SW 1271 (cell line): Measurements from ENCODE around the gene CPB2.

Source experiments
- DNase-seq, 2 experiments: peaks; one replicate each; lab custom pipeline; 2025; lab: John Stamatoyannopoulos, UW

Gene CPB2

DNA sequence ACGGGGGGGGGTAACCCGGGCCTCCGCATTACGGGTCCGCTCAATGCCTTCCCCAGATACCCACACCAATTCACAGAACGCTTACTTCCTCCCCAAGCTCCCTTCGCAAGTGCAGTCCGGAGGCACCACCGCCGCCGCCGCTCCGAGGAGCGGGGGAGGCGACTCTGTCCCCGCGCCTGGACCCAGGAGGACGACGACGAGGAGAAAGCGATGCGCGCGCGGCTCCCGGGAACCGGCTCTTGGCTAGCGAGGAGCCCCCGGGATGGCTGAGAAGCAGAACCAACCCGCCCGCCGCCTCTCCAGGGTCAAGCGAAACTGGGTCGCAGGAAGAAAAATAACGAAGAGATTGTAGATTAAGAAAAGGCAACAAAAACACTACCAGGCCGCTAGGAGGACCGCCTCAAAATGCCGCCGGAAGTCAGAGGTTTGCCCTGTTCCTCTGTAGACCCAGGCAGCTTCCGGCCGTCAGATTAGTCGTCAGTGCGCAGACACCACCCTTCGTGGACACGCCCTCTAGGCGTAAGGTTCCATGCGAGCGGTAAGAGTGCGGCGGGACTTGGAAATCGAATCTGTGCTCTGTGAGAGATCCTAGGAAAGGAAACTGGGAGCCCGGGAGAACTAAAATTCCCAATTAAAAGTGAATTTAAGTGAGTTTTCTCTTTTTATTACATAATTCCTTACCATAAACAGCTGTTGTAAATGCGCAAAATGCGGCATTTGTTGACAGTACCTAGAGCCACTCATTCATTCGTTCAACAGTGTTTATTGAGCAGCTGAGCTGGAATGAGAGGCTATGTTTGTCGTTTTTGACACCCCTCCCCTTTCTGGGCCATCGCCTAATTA lies 52.3 kb downstream of the CPB2 start, which contains the start of gene ZC3H13:
Gene ZC3H13, minus strand, starts transcription at position 428 of the 843 bp plus-strand sequence. CDS start 7,239 bp downstream, outside the sequence.
- peak; percentile 83 to 92 for DNase-seq

DNA sequence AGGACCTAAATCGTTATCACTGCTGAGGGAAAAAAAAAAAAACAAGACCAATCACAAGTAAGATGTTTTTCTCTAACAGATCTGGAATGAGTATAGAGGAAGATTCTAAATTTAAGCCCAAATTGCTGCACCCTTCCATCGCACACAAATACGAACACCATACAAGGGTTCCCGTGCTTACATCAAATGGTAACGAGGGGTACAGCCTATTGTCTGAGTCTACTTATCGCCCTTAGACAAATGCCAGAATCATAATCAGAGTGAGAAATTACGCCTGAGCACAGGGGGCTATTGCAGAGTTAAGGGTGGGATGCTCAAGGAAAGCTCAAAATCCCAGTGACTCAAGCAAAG lies 52.9 kb downstream of the CPB2 start:
- DNase-seq = no peak

DNA sequence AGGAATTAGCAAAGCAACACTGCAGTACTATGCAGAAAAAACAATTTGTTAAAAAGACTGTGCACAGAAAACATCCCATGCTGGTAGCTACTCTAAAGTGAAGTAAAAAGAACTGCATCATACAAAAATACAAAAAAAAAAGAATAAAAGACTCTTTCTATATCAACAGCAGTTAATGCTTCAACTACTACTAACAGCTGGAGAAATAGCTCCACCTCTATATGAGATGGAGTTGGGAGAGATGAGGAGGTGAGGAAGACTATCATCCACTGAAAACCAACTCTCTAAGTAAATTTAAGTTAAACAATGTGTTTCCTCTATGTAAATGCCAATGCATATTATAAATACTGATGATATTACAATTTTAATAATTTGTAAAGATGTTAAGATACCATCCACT lies 54.1 kb downstream of the CPB2 start:
- DNase-seq = no peak

DNA sequence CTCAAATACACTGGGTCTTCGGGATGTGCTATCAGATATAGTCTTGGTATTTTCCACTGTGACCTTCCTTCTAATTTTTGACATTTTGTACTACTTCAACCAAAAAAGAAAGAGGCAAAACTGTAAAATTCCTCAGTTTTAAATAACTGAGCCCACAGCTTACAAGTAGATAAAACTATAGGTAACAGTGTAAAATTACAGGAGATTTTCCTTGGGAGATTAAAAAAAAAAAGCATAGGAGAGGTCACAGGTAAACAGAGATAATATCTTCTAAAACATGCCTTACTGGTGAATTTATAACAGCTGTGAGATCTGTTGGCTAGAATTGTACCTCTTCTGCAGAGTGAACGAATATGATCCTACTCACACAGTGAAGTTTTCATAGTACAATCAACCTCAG lies 59.4 kb downstream of the CPB2 start:
- DNase-seq = no peak

DNA sequence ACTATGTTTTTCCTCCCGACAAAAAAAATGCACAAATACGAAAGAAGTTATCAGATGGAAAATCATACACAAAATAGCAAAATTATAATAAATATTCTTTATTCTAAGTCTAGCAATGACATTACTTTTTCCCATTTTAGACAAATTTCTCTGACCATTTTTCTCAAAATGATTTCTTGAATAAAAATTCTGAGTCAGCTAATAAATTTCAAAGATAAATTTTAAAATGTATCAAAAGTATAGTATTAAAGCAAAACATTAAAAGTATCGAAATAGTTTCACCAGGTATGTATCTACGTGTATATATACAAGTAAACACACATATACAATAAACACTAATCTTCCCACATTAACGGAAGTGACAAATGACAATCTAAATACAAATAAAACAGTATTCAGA lies 61.2 kb downstream of the CPB2 start:
- no peak for DNase-seq

DNA sequence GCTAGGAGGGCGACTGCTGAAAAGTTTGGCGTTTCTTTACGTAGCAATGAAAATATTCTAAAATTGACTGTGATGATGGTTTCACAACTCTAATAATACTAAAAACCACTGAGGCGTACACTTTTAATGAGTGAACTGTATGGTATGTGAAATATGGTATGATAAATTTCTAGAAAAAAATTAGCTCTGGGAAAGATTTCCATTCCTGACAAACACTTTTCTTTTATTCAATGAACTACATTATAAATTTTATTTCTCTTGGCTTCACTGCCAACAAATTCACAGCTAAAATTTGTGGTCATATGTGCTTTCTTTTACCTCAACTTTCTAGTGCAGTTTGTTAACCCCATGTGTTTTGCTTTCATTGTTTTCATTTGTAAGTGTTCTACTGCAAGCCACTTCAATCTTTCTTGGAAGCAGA lies 63.4 kb downstream of the CPB2 start:
- no peak for DNase-seq

DNA sequence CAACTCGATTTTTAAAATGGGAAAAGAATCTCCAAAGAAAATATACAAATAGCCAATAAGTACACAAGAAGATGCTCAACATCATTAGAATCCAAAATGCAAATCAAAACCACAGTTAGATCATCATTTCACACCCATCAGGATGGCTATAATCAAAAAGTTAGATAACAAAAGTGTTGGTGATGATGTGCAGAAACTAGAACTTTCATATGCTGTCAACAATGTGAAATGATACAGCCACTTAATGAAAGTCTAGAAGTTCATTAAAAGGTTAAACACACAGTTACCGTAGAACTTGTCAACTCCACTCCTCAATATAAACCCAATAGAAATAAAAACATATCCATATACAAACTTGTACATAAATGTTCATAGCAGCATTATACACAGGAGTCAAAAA lies 64.1 kb downstream of the CPB2 start:
- no peak for DNase-seq

DNA sequence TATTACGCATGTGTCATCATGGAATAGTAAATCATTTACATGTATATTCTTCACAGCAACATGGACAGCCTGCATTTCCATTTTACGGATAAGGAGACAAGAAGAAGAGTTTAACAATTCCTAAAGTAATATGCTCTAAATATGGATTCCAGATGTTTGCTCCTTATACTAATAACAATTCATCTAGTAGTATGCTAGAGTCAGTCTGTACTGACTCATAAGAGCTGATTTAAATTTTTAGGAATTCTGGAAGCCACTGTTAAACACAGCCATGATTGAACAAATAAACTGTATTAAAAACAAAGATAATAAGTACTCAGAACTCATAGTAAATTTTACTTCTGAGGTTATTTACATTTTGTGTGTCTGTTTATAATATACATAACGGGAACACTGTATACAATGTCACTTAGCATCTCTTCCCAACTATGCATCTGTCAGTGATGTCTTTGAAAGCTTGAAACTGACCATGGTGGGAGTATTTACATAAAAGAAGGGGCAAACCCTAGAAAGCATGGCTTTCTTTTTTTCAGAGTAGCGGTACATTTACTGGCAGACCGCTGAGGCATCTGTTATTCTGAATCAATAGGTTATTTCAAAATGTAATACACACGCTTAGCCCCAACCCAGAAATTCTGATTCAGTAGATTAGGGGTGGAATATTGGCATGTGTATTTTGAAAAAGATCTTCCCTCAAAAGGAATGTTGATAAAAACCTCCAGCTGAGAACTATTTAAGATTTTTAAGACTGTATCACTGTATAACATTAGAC lies 65.2 kb downstream of the CPB2 start:
- no peak for DNase-seq

DNA sequence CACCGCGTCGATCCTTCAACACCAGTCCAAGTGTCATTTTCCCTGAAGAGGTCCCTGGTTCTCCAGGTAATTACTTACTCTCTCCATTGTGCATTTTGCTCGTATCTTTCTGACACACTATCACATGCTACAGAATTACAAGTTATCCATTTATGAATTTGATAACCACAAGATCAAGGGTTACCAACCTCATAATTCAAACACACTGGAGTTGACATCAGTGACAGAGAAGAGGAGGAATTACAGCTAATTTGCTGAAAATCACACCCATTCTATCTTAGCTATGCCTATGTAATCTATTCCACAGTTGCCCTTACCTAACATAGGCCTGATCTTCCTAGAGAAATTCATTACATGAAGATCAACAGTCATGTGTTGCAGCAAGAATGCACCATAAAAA lies 66.5 kb downstream of the CPB2 start:
- no peak for DNase-seq

DNA sequence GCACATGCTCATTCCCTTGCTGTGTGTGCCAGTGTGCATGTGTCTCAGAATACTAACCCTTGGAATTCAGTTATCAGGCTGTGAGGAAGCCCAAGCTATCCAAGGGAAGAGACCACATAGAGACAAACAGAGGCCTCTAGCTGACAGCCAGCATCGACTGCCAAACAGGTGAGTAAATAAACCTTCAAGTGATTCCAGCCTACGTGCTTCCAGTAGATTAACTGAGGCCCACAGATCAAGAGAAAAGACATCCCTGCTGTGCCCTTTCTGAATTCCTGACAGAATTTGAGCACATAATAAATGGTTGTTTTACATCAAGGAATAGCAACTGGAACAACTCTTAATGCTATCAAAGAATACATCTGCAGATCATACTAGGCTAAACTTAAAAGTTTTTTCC lies 69.8 kb downstream of the CPB2 start:
- no peak for DNase-seq

DNA sequence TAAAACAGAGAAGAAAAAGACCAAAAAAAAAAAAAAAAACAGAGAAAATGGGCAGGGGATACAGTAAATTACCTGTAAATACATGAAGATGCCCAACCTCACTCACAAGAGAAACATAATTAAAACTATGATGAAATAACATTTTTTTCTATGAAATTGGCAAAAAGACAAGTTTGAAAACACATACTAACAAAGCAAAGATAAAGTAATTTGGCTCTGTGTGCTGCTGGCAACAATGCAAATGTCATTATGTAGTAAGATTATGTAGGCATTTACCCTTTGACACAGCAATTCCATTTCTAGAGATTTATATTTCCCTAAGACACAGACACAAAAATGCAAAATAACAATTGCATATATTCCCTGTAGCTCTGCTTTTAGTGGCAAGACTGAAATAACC lies 72.5 kb downstream of the CPB2 start:
- no peak for DNase-seq

DNA sequence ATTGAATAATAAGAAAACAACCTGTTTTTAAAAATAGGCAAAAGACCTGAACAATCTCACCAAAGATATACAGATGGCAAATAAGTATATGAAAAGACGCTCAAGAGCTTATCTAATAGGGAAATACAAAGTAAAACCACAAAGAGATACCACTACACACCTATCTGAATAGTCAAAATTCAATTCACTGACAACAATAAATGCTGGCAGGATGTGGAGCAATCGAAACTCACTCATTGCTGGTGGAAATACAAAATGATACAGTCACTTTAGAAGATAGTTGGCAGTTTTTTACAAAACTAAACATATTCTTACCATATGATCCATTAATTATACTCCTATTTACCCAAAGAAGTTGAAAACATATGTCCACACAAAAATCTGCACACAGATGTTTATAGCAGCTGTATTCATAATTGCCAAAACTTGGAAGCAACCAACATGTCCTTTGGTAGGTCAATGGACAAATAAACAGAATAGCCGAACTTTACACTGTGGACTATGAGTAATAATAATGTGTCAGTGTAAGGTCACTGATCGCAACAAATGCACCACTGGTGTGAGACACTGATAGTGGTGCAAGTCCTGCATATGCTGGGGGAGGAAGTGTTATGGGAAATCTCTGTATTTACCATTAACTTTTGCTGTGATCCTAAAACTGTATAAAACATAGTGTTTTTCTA lies 73.1 kb downstream of the CPB2 start:
- DNase-seq = no peak

DNA sequence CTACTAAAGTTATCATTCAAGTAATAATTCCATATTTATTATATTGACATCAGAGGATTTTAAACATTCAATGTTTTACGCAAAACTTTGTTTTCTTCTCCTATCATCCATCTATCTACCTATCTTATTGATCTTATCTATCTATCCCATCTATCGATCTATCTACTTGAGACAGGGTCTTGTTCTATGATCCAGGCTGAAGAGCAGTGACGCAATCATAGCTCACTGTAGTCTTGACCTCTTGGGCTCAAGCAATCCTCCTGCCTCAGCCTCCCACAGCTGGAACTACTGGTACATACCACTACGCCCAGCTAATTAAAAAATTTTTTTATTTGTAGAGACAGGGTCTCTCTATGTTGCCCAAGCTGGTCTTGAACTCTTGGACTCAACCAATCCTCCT lies 79.7 kb downstream of the CPB2 start:
- DNase-seq = no peak

DNA sequence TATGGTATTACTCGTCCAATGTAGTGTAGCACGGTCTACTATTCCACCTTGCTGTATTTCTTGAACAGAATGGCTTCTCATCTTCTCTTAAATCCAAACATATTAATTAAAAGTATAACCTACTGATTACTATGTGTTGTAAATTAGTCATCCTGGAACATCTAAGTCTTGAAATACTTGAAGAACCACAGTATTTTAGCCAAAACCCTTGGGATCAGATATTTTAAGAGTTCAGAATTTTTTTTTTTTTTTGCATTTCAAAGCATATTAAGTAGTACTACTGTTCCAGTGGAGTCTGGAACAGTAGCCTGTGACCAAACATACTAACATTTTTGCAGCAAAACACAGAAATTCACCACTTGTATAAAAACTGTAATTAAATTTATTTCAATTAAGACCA lies 82.4 kb downstream of the CPB2 start:
- no peak for DNase-seq

DNA sequence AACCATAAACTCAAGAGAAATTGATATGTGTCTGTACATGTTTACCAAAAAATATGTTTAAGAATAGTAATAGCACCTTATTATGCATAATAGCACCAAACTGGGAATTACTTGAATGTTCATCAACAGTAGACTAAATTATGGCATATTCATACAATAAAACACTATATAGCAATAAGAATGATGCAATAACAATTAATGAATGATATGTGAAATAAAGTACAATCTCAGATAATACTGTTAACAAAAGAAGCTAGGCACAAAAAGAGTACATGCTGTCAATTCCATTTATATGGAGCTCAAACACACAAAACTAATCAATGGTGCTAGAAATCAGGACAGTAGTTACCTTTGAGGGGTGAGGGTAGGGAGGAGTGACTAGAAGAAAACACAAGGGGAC lies 88.6 kb downstream of the CPB2 start:
- no peak for DNase-seq

DNA sequence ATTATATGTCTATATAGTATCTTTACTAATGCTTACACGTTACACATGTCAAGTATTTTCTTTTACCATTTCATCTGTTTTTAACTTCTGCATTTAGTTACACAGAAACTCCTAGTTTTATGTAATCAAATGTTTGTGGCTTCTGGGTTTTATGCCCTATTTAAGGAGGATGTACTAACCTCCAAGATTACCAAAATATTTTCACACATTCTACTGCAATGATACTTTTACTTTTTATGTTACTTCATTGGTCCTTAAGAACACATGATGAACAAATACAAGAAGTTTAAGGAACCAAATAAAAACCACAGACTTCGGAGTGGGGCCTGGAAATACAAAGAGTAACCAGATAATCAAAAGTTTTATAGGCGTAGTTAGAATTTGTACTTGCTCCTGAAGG lies 89.5 kb downstream of the CPB2 start:
- DNase-seq = no peak

DNA sequence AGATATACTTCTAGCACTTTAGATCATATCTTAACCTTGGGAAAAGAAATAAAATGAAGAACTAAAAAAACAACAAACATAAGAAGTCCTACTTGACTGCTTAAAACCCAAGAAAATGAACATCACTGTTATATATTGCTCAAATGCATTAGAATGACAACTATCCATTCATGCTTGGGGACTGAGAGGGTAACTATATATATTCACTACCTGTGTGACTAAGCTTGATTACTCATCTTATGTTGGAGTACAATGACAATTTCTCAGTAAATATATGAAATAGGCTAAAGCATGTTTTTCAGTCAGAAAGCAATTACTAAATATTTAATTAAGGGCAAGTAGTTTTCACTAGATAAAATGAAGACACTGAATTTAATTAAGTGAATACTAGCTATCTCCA lies 92.4 kb downstream of the CPB2 start:
- no peak for DNase-seq

DNA sequence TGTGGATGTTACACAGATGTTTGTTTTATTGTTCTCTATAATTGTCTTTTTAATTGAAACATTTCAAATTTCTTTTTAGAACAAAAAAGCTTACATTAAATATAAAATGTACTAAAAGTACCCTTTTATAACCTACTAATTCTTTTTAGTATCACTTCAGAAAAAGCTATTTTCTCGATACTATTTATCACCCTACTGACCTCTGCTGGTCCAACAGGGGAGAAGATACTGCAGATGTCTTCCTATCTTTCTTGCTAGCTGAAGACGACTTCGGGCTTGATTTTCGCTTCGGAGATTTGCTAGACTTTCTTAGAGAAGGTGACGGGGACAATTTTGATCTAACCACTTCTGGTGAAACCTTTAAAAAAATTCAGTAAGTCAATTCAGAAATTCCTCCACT lies 94.7 kb downstream of the CPB2 start:
- DNase-seq = no peak

DNA sequence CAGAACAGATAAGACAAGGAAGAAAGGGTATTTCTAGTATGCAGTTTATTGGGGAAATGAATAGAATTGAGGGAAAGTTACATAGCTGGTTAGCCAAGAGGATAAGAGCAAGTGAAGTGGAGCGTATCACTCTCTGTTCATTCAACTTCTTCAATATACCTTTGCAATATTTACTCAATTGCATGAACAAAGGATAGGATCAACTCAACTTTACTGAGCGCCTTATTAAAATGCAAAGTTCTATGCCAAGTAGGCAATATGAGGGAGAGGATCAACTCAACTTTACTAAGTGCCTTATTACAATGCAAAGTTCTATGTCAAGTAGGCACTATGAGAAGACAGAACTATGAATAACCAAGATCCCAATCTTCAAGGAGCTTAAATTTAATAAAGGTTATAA lies 96.2 kb downstream of the CPB2 start:
- no peak for DNase-seq

DNA sequence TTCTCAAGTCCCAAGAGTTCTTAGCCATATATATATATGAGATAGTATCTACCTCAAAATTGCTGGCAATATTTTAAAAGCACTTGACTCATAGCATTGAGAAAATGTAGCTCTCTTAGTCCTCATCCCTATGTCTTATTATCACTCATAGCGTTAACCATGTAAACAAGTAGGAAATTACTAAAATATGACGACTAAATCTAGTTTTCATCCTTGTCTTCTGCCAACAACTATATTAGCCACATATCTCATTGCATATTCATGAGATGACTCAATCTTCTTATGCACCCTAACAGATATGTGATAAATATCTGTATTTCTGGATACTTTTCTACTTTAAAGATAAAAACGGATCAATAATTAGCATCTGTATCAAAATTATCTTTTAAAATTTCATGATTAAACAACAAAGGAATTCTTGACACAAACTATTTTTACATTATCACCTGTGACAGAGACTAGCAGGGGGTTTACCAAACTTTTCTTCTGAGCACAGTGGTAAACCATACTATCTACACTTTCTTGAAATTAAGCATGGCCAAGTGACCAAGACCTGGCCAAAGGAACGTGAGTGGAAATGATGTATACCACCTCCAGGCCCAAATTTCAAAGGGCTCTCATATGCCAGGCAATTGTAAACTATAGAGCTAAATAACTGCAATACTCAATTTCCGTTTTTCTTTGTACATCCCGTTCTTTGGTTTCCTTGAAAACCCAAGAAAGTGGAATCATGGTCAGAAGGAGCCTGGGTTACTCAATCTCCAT lies 98.0 kb downstream of the CPB2 start:
- DNase-seq = no peak

DNA sequence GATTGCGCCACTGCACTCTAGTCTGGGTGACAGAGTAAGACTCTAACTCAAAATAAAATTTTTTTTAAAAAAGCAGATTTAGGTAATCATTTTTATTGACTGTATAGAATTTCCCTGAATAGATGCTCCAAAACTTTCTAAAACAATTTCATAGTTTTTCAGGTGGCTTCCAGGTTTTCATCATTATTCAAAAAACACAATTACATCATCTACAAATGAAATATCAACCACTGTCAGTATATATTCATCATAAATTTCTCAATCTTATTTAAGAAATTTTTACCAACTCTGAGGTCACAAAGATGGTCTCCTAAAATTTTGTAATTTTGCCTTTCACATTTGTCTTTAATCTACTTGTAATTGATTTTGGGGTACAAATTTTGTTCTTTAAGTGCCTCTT lies 100.3 kb downstream of the CPB2 start:
- DNase-seq = no peak
